Neural progenitor cell (in vitro differentiated cells): ENCODE results near the gene TCF25. TPM values are rescaled to one million over a fixed set of nuclear protein-coding genes. Genes with fewer than 3 reads are reported as not detected.
A peak's percentile ranks its signal among the peaks of the same experiment; 100 is the strongest.

Source experiments
- DNase-seq: peaks from one replicate; pipeline ENCODE4 v3.0.0-alpha.2; 2016; ENCODE audit warnings: low spot score
- H2AFZ ChIP-seq: fragments of 200-600 bp; sonication (generic); replicated peaks from 2 replicates; pipeline ENCODE4 v1.6.1; 2016; ENCODE audit warnings: antibody characterized with exemption
- H3F3A ChIP-seq: fragments of 200-600 bp; sonication (generic); 2 replicates; pipeline ENCODE4 v1.6.1; 2016; ENCODE audit warnings: antibody characterized with exemption, low read depth
- H3K27ac ChIP-seq: fragments of 200-600 bp; sonication (generic); 2 replicates; pipeline ENCODE4 v1.5.1; 2016; ENCODE audit warnings: mild to moderate bottlenecking
- H3K27me3 ChIP-seq: fragments of 200-600 bp; sonication (generic); 2 replicates; pipeline ENCODE4 v1.6.1; 2016; ENCODE audit warnings: mild to moderate bottlenecking, moderate library complexity
- H3K36me3 ChIP-seq: fragments of 200-600 bp; sonication (generic); 2 replicates; pipeline ENCODE4 v1.5.1; 2016
- H3K4me1 ChIP-seq: fragments of 200-600 bp; sonication (generic); 2 replicates; pipeline ENCODE4 v1.6.1; 2016; ENCODE audit warnings: mixed run types
- H3K4me2 ChIP-seq: fragments of 200-600 bp; sonication (generic); 2 replicates; pipeline ENCODE4 v1.6.1; 2016
- H3K4me3 ChIP-seq: fragments of 200-600 bp; sonication (generic); 2 replicates; pipeline ENCODE4 v1.5.1; 2016
- H3K79me2 ChIP-seq: fragments of 200-600 bp; sonication (generic); 2 replicates; pipeline ENCODE4 v1.6.1; 2016; ENCODE audit warnings: low read depth
- H3K9ac ChIP-seq: fragments of 200-600 bp; sonication (generic); 2 replicates; pipeline ENCODE4 v1.6.1; 2016
- H3K9me3 ChIP-seq: fragments of 200-600 bp; sonication (generic); 2 replicates; pipeline ENCODE4 v1.5.1; 2016; ENCODE audit warnings: low read depth
- H4K20me1 ChIP-seq: fragments of 200-600 bp; sonication (generic); 2 replicates; pipeline ENCODE4 v1.6.1; 2016; ENCODE audit warnings: low read depth
- H3K27ac Mint-ChIP-seq: 3 replicates; pipeline ENCODE4 v1.8.0; 2021; ENCODE audit warnings: mixed read lengths
- H3K27me3 Mint-ChIP-seq: 2 replicates; pipeline ENCODE4 v1.8.0; 2022; ENCODE audit warnings: low read depth, mild to moderate bottlenecking, inconsistent platforms, moderate library complexity, mixed read lengths; ENCODE audit not compliant: insufficient read depth
- H3K36me3 Mint-ChIP-seq: 3 replicates; pipeline ENCODE4 v1.8.0; 2021; ENCODE audit warnings: mixed read lengths
- H3K4me1 Mint-ChIP-seq: 3 replicates; pipeline ENCODE4 v1.8.0; 2021; ENCODE audit warnings: mixed read lengths
- H3K4me3 Mint-ChIP-seq: 3 replicates; pipeline ENCODE4 v1.8.0; 2021; ENCODE audit warnings: mild to moderate bottlenecking, moderate library complexity, mixed read lengths
- H3K9me3 Mint-ChIP-seq: 3 replicates; pipeline ENCODE4 v1.8.0; 2020; ENCODE audit warnings: mixed read lengths
- EZH2 ChIP-seq: fragments of 200-600 bp; sonication (generic); IDR thresholded peaks from 2 replicates; pipeline ENCODE4 v1.6.1; 2017; ENCODE audit warnings: antibody characterized with exemption, mild to moderate bottlenecking, moderate library complexity
- EZH2phosphoT487 ChIP-seq: fragments of 200-600 bp; sonication (generic); IDR thresholded peaks from 2 replicates; pipeline ENCODE4 v1.6.1; 2017; ENCODE audit warnings: antibody characterized with exemption
- total RNA-seq: library from RNA; depleted of rRNA; stranded (reverse); fragments of >200 nt; gene quantifications from 2 replicates; pipeline ENCODE4 v1.2.3, GENCODE V29; 2015; ENCODE audit warnings: low replicate concordance
- TF ChIP-seq, protein P1 (sequence below): fragments of 200-600 bp; sonication (generic); IDR thresholded peaks from 2 replicates; pipeline ENCODE4 v1.5.1; 2017; ENCODE audit warnings: antibody characterized with exemption, mild to moderate bottlenecking

The TCF25 gene
- total RNA-seq, 1 donor from 2014 or later, result 95.6 TPM

DNA sequence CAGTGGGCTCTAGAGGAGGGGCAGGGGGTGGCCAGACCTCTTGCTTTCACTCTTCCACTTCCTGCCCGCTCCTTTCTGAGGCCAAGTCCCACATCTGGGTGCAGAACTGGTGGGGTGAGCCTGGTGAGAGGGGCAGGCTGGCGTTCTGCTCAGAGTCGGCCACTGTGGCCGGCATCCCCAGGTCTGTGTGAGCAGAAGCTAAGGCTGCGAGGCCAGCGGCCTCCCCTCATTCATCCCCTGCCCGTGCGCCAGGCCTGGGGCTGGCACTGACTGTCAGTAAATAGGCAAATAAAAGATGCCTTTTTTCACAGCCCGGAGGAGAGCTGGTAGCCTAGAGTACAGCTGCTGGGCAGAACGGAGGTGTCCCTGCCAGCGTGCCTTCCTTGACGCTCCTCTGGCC, 76.4 kb downstream of the TCF25 start:
- Histone ChIP-seq H3K9me3 (no peaks in the 10 kb centered on the region), H3K27ac (no peak overlapping the region), H4K20me1 (peaks cover 27% of the 10 kb centered on the region), H3K27me3 (peaks cover 43% of the 10 kb centered on the region), H3F3A (peaks cover 16% of the 10 kb centered on the region), H3K36me3 (no peaks in the 10 kb centered on the region), H3K4me3 (peak overlapping the region; percentile 77), H2AFZ (no peak overlapping the region), H3K79me2 (peaks cover 4% of the 10 kb centered on the region), H3K9ac (no peak overlapping the region), H3K4me1 (peaks cover 5% of the 10 kb centered on the region), H3K4me2 (peak overlapping the region; percentile 99)
- Mint-ChIP-seq H3K9me3 (no peaks in the 10 kb centered on the region), H3K4me3 (peak overlapping the region; percentile 86), H3K27me3 (peaks cover 20% of the 10 kb centered on the region), H3K36me3 (no peaks in the 10 kb centered on the region), H3K4me1 (peaks cover 12% of the 10 kb centered on the region), H3K27ac (no peak overlapping the region)
- DNase-seq, result no peak
- TF ChIP-seq, protein P1, sequence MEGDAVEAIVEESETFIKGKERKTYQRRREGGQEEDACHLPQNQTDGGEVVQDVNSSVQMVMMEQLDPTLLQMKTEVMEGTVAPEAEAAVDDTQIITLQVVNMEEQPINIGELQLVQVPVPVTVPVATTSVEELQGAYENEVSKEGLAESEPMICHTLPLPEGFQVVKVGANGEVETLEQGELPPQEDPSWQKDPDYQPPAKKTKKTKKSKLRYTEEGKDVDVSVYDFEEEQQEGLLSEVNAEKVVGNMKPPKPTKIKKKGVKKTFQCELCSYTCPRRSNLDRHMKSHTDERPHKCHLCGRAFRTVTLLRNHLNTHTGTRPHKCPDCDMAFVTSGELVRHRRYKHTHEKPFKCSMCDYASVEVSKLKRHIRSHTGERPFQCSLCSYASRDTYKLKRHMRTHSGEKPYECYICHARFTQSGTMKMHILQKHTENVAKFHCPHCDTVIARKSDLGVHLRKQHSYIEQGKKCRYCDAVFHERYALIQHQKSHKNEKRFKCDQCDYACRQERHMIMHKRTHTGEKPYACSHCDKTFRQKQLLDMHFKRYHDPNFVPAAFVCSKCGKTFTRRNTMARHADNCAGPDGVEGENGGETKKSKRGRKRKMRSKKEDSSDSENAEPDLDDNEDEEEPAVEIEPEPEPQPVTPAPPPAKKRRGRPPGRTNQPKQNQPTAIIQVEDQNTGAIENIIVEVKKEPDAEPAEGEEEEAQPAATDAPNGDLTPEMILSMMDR, result no peak
- no peak for TF ChIP-seq EZH2phosphoT487
- no peak for TF ChIP-seq EZH2

DNA sequence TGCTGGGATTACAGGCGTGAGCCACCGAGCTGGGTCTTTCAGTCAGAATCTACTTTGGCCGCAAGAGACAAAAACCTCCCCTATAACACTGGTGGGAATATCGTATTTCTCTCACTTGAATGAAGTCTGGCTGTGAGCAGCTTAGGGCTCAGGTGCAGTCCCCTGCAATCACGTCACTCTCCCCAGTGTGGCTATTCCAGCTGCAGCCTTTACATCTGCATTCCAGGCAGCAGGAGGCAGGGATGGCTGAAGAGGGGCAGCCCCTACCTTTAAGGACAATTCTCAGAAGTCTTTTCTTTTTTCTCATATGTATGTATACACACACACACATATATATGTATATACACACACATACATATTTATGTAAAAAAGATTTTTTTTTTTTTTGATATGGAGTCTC, 78.1 kb downstream of the TCF25 start:
- no peaks in the 10 kb centered on the region for H3K36me3 Mint-ChIP-seq
- DNase-seq, result no peak
- Histone ChIP-seq H3K4me3 (no peak overlapping the region), H3K27ac (no peak overlapping the region), H3K9ac (no peak overlapping the region), H3K9me3 (no peaks in the 10 kb centered on the region), H3K27me3 (peaks cover 32% of the 10 kb centered on the region), H3K4me2 (no peak overlapping the region), H3F3A (peaks cover 16% of the 10 kb centered on the region), H3K36me3 (no peaks in the 10 kb centered on the region), H3K4me1 (peaks cover 5% of the 10 kb centered on the region), H4K20me1 (peaks cover 27% of the 10 kb centered on the region), H2AFZ (no peak overlapping the region), H3K79me2 (peaks cover 4% of the 10 kb centered on the region)
- peaks cover 17% of the 10 kb centered on the region for H3K27me3 Mint-ChIP-seq
- no peak overlapping the region for H3K27ac Mint-ChIP-seq
- H3K9me3 Mint-ChIP-seq, result no peaks in the 10 kb centered on the region
- TF ChIP-seq EZH2phosphoT487, result no peak
- no peak for TF ChIP-seq EZH2
- TF ChIP-seq, protein P1, result no peak
- H3K4me3 Mint-ChIP-seq, result peak overlapping the region; percentile 64
- peaks cover 12% of the 10 kb centered on the region for H3K4me1 Mint-ChIP-seq

DNA sequence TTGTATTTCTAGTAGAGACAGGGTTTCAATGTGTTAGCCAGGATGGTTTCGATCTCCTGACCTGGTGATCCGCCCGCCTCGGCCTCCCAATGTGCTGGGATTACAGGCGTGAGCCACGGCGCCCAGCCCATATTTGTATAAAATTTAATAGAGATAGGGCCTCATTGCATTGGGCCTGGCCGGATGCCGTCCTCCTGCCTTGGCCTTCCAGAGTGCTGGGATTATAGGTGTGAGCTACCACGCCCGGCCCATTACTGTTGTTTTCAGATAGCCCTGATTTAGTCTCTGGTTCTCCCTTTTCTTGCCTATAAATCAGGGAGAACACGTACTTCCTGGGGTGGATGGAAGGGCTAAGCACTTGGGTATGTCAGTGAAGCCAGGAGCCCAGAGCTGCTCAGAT, 78.7 kb downstream of the TCF25 start:
- Mint-ChIP-seq H3K4me1 (peaks cover 12% of the 10 kb centered on the region), H3K9me3 (no peaks in the 10 kb centered on the region), H3K27me3 (peaks cover 16% of the 10 kb centered on the region), H3K4me3 (no peak overlapping the region), H3K36me3 (peaks cover 2% of the 10 kb centered on the region), H3K27ac (no peak overlapping the region)
- peaks cover 16% of the 10 kb centered on the region for H3F3A ChIP-seq
- H3K79me2 ChIP-seq, result peaks cover 4% of the 10 kb centered on the region
- H3K4me1 ChIP-seq, result peaks cover 5% of the 10 kb centered on the region
- no peak overlapping the region for H3K9ac ChIP-seq
- no peak for DNase-seq
- peaks cover 27% of the 10 kb centered on the region for H4K20me1 ChIP-seq
- no peak overlapping the region for H3K4me2 ChIP-seq
- no peak overlapping the region for H2AFZ ChIP-seq
- no peaks in the 10 kb centered on the region for H3K9me3 ChIP-seq
- no peak overlapping the region for H3K27ac ChIP-seq
- H3K4me3 ChIP-seq, result no peak overlapping the region
- peaks cover 26% of the 10 kb centered on the region for H3K27me3 ChIP-seq
- TF ChIP-seq, protein P1, result no peak
- no peak for TF ChIP-seq EZH2
- TF ChIP-seq EZH2phosphoT487, result no peak
- H3K36me3 ChIP-seq, result no peaks in the 10 kb centered on the region
